ENCODE data around the gene TNFRSF4.

TNFRSF4 gene

GRCh38 chr1:1169429-1170214 is 44.3 kb downstream of the TNFRSF4 start:
- TF ChIP-seq CTCF (IDR thresholded peaks at IDR 0.05; ENCODE audit: low read depth, low read length): no peak
- peak; percentile 13 for DNase-seq
- H3K4me3 ChIP-seq (ENCODE audit: low read depth, low read length): no peak overlapping the region
- H3K9me3 ChIP-seq: no peaks in the 10 kb centered on the region
- no peaks in the 10 kb centered on the region for H3K36me3 ChIP-seq
- peaks cover 41% of the 10 kb centered on the region for H3K27me3 ChIP-seq
- H3K4me1 ChIP-seq: no peaks in the 10 kb centered on the region

DNA sequence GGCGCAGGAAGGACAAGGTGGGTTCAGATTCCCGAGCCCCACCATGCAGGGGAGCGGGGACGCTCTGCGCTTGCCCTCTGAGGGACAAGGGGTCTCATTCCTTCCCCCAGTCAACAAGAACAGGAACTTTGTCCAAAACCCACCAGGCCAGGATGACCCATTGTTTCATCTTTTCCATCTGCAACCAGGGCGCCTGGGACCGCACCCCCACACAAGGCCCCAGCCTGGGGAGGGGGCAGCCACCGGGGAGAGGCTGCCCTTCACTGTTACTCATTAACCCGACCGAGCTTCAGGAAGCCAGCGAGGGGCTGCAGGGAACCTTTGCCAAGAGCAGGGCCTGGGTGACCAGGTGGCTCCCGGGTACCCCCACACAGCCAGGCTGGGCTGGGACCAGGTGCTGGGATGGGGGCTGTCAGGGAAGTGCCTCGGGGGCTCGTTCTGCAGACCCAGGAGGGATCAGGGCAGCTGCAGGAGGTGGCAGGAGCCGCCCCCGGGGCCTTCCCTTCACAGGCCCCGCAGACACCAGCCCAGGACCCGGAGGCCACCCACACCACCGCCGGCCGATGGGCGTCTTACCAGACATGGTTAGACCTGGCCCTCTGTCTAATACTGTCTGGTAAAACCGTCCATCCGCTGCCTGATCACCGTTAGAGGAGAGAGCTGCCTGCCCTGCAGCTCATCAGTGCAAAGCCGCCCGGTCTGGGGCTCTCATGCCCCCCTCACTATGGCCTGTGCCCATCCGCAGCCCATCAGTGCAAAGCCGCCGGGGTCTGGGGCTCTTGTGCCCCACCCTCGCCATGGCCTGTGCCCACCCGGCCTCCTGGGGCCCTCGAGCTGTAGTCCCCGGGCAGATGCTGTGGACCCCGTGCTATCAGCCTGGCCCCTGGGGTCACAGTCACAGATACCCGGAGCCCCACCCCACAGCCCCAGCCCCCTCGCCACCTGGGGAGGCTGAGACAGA is 45.2 kb downstream of the TNFRSF4 start:
- DNase-seq: peak; percentile 31

GRCh38 chr1:1167841-1168450 is 46.0 kb downstream of the TNFRSF4 start:
- Histone ChIP-seq H3K9me3 (no peaks in the 10 kb centered on the region), H3K4me3 (ENCODE audit: low read depth, low read length) (no peak overlapping the region), H3K27me3 (peaks cover 25% of the 10 kb centered on the region), H3K36me3 (no peaks in the 10 kb centered on the region), H3K4me1 (no peaks in the 10 kb centered on the region)
- peak; percentile 9 for DNase-seq
- TF ChIP-seq CTCF (IDR thresholded peaks at IDR 0.05; ENCODE audit: low read depth, low read length): no peak

More for the DNA sequence above, 45.2 kb downstream of the TNFRSF4 start:
- peaks cover 33% of the 10 kb centered on the region for H3K27me3 ChIP-seq
- no peak for TF ChIP-seq CTCF (IDR thresholded peaks at IDR 0.05; ENCODE audit: low read depth, low read length)
- H3K9me3 ChIP-seq: no peaks in the 10 kb centered on the region
- no peaks in the 10 kb centered on the region for H3K4me1 ChIP-seq
- no peak overlapping the region for H3K4me3 ChIP-seq (ENCODE audit: low read depth, low read length)
- no peaks in the 10 kb centered on the region for H3K36me3 ChIP-seq

DNA sequence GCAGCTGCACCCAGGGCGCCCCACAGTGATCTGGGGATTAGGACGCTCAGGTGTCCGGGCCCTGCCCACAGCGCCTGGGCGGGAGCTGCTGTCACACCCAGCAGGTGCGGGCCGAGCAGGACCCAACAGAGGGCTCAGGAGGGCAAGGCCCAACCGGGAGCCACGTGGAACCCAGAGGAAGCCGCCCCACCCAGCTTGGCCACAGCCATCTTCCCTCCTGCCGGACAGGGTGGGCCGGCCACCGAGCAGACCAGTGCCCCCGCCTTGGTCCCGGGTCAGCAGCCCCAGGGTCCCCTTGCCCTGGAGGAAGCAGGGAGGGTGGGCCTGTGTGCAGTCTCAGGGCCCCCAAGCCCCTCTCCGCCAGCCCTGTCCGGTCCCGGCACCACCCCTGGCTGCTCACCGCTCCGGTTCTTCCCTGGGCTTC is 46.5 kb downstream of the TNFRSF4 start:
- no peak overlapping the region for H3K4me3 ChIP-seq (ENCODE audit: low read depth, low read length)
- no peaks in the 10 kb centered on the region for H3K4me1 ChIP-seq
- H3K9me3 ChIP-seq: no peaks in the 10 kb centered on the region
- DNase-seq: no peak
- H3K36me3 ChIP-seq: no peaks in the 10 kb centered on the region
- no peak for TF ChIP-seq CTCF (IDR thresholded peaks at IDR 0.05; ENCODE audit: low read depth, low read length)
- H3K27me3 ChIP-seq: peaks cover 24% of the 10 kb centered on the region

DNA sequence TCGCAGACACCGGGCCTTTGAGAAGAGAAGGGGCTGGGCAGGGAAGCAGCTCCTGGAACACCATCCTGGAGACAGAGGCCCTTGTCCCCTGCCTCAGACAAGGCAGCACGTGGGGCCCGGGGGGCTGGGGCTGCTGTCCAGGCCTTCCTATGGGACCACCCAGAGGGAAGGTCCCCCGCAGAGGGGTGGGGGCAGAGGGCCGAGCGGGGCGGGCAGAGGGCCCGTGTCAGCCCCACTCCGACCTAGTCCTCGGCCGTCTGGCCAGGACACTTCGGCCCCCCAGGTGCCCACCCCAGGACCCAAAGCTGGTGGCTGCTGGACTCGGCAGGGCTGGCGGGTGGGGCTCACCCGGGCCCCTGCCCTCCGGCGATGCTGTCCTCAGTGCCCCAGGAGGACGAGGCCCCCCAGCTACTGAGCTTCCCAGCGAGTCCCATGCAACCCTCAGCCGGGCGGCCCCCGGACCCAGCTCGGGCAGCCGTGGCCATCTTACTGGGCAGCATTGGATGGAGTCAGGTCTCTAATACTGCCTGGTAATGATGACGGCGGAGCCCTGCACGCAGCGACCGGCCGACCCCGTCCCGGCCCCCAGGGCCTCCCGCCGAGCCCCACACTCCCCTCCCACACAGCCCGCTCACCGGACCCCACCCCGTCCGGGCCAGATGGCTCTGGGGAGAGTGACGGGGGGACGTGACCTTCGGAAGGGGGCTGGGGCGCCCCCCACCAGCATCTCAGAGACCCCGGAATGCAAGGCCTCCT is 47.1 kb downstream of the TNFRSF4 start:
- no peaks in the 10 kb centered on the region for H3K4me1 ChIP-seq

More for the DNA sequence above, 47.1 kb downstream of the TNFRSF4 start:
- Histone ChIP-seq H3K4me3 (ENCODE audit: low read depth, low read length) (no peak overlapping the region), H3K36me3 (no peaks in the 10 kb centered on the region), H3K27me3 (peaks cover 20% of the 10 kb centered on the region), H3K9me3 (no peaks in the 10 kb centered on the region)
- no peak for TF ChIP-seq CTCF (IDR thresholded peaks at IDR 0.05; ENCODE audit: low read depth, low read length)
- no peak for DNase-seq
